CD14-positive monocyte (primary cell): Measurements from ENCODE around the gene C3orf70. TPM values are rescaled to one million over a fixed set of nuclear protein-coding genes. Genes with fewer than 3 reads are reported as not detected.

Experiments
- DNase-seq, 3 donors: peaks; one replicate each; pipeline ENCODE4 v3.0.0-alpha.2; 2011 to 2022
- H2AFZ ChIP-seq: 2 replicates; pipeline ENCODE4 v1.6.0; 2012; ENCODE audit warnings: mild to moderate bottlenecking, low read depth, low read length, inconsistent platforms; ENCODE audit not compliant: insufficient read depth, poor library complexity, severe bottlenecking
- H3K27ac ChIP-seq, 2 donors: 1 replicate in 1 of 2; 2 replicates in 1 of 2; pipeline ENCODE4 v1.5.1; 2012 to 2013; ENCODE audit warnings: low read length in 2 of 2, control low read depth in 1 of 2, inconsistent platforms in 1 of 2, low read depth in 1 of 2, mild to moderate bottlenecking in 1 of 2
- H3K27me3 ChIP-seq, 2 donors: one replicate each; pipeline versions ENCODE4 v1.6.0 to v1.6.1; 2011 to 2013; ENCODE audit warnings: low read length in 2 of 2; ENCODE audit not compliant: control insufficient read depth in 2 of 2, insufficient read depth in 2 of 2
- H3K36me3 ChIP-seq, 2 donors: replicated peaks in 1 of 2; 1 replicate in 1 of 2; 2 replicates in 1 of 2; pipeline versions ENCODE4 v1.5.1 to v1.6.1; 2012 to 2013; ENCODE audit warnings: low read length in 2 of 2, control low read depth in 1 of 2, inconsistent platforms in 1 of 2, mild to moderate bottlenecking in 1 of 2; ENCODE audit not compliant: insufficient read depth in 2 of 2, control insufficient read depth in 1 of 2
- H3K4me1 ChIP-seq, 2 donors: 1 replicate in 1 of 2; 2 replicates in 1 of 2; pipeline versions ENCODE4 v1.5.1 to v1.6.1; 2012 to 2013; ENCODE audit warnings: low read length in 2 of 2, control low read depth in 1 of 2, inconsistent platforms in 1 of 2, mild to moderate bottlenecking in 1 of 2, moderate library complexity in 1 of 2; ENCODE audit not compliant: insufficient read depth in 2 of 2, control insufficient read depth in 1 of 2
- H3K4me2 ChIP-seq: replicated peaks from 2 replicates; pipeline ENCODE3; 2012; ENCODE audit warnings: low read length, moderate library complexity, mild to moderate bottlenecking; ENCODE audit not compliant: poor library complexity, severe bottlenecking; ENCODE audit errors: extremely low read depth
- H3K4me3 ChIP-seq, 3 experiments: fragments of 200-600 bp in 1 of 3; sonication (generic) in 1 of 3; replicated peaks in 1 of 3; 1 replicate in 2 of 3; 2 replicates in 1 of 3; pipeline ENCODE4 v1.5.1; 2011 to 2013; ENCODE audit warnings: low read length in 3 of 3, mild to moderate bottlenecking in 3 of 3, control low read depth in 2 of 3, low read depth in 2 of 3, inconsistent platforms in 1 of 3, moderate library complexity in 1 of 3
- H3K79me2 ChIP-seq: 2 replicates; pipeline ENCODE4 v1.6.0; 2012; ENCODE audit warnings: mild to moderate bottlenecking, control low read depth, inconsistent platforms, low read length, moderate library complexity; ENCODE audit not compliant: insufficient read depth
- H3K9ac ChIP-seq: 2 replicates; pipeline ENCODE4 v1.6.0; 2017; ENCODE audit warnings: low read length, mild to moderate bottlenecking; ENCODE audit not compliant: insufficient read depth, poor library complexity, severe bottlenecking
- H3K9me3 ChIP-seq, 2 donors: replicated peaks in 1 of 2; 1 replicate in 1 of 2; 2 replicates in 1 of 2; pipeline versions ENCODE4 v1.5.1 to v1.6.1; 2012 to 2013; ENCODE audit warnings: low read length in 2 of 2, control low read depth in 1 of 2; ENCODE audit not compliant: control insufficient read depth in 1 of 2, insufficient read depth in 1 of 2
- H4K20me1 ChIP-seq: 2 replicates; pipeline ENCODE4 v1.6.0; 2012; ENCODE audit warnings: mild to moderate bottlenecking, low read length, control low read depth, moderate library complexity; ENCODE audit not compliant: insufficient read depth
- H3K27ac Mint-ChIP-seq, 7 donors: one replicate each; pipeline ENCODE4 v1.8.0; 2020; ENCODE audit warnings: mild to moderate bottlenecking in 7 of 7, mixed read lengths in 7 of 7, moderate library complexity in 6 of 7, inconsistent platforms in 2 of 7
- H3K27me3 Mint-ChIP-seq, 3 donors: one replicate each; pipeline ENCODE4 v1.8.0; 2021 to 2022; ENCODE audit warnings: low read depth in 3 of 3, mild to moderate bottlenecking in 3 of 3, mixed read lengths in 3 of 3, moderate library complexity in 3 of 3, inconsistent platforms in 1 of 3
- H3K36me3 Mint-ChIP-seq, 2 donors: one replicate each; pipeline ENCODE4 v1.8.0; 2020; ENCODE audit warnings: mixed read lengths in 2 of 2, inconsistent platforms in 1 of 2, mild to moderate bottlenecking in 1 of 2
- H3K4me1 Mint-ChIP-seq: one replicate; pipeline ENCODE4 v1.8.0; 2020; ENCODE audit warnings: mild to moderate bottlenecking, mixed read lengths
- H3K4me3 Mint-ChIP-seq, 2 donors: one replicate each; pipeline ENCODE4 v1.8.0; 2020; ENCODE audit warnings: mild to moderate bottlenecking in 2 of 2, mixed read lengths in 2 of 2, moderate library complexity in 1 of 2
- H3K9me3 Mint-ChIP-seq, 7 donors: one replicate each; pipeline ENCODE4 v1.8.0; 2020 to 2022; ENCODE audit warnings: mixed read lengths in 7 of 7, mild to moderate bottlenecking in 6 of 7, moderate library complexity in 6 of 7, inconsistent platforms in 2 of 7
- WGBS: methylation state at CpG from one replicate; pipeline ENCODE4 v1.1.5; 2013; ENCODE audit warnings: missing lambda C conversion rate; ENCODE audit not compliant: insufficient coverage; 5-methylcytosine and 5-hydroxymethylcytosine counted together
- intact Hi-C, 2 donors: fragments of 100-400 bp; cut with micrococcal nuclease; formaldehyde crosslinking; loops; one replicate each; pipeline versions ENCODE4 v1.15.0 to v1.15.1; 2023
- polyA plus RNA-seq, 3 donors: library from polyadenylated mRNA; depleted of rRNA in 1 of 3; unstranded in 2 of 3; stranded (reverse) in 1 of 3; fragments of 300-500 nt in 2 of 3; fragments of >200 nt in 1 of 3; fragmentation: Illumina TruSeq in 2 of 3; gene quantifications; 1 replicate in 2 of 3; 2 replicates in 1 of 3; pipeline ENCODE4 v1.2.3, GENCODE V29; 2012 to 2021
- TF ChIP-seq, protein P1 (sequence below): fragments of 200-600 bp; IDR thresholded peaks from one replicate; pipeline ENCODE4 v1.8.0; 2022; ENCODE audit warnings: antibody characterized with exemption, mild to moderate bottlenecking

Gene C3orf70
- polyA plus RNA-seq, 3 donors: 0.01 to 0.08 TPM; not detected in 1

DNA sequence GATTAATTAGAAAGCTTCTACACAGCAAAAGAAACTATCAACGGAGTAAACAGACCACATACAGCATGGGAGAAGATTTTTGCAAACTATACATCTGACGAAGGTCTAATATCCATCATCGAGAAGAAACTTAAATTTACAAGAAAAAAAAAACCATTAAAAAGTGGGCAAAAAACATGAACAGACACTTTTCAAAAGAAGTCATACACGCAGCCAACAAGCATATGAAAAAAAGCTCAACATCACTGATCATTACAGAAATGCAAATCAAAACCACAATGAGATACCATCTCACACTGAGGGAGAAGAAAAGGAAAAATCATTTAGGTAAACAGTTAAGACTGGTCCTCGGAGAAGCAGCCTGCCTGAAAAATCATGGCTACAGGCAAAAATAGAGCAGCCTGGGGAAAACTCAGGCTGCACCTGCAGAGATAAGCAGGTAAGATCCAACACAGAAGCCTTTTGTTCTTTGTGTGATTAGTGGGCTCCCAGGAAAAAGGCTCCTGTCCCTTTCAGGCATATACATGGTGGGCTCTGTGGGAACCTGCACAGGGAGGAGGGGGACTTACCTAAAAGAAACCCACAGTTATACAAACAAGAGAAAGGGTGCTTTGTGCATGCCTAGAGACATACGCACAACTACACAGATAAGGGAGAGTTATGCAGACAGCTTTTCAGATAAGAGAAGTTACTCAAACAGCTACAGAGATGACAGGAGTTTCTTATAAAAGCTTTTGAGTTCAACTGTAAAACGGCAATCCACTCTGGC, 49.3 kb downstream of the C3orf70 start:
- H3K9ac ChIP-seq: no peak overlapping the region
- H2AFZ ChIP-seq: no peak overlapping the region
- TF ChIP-seq, protein P1, sequence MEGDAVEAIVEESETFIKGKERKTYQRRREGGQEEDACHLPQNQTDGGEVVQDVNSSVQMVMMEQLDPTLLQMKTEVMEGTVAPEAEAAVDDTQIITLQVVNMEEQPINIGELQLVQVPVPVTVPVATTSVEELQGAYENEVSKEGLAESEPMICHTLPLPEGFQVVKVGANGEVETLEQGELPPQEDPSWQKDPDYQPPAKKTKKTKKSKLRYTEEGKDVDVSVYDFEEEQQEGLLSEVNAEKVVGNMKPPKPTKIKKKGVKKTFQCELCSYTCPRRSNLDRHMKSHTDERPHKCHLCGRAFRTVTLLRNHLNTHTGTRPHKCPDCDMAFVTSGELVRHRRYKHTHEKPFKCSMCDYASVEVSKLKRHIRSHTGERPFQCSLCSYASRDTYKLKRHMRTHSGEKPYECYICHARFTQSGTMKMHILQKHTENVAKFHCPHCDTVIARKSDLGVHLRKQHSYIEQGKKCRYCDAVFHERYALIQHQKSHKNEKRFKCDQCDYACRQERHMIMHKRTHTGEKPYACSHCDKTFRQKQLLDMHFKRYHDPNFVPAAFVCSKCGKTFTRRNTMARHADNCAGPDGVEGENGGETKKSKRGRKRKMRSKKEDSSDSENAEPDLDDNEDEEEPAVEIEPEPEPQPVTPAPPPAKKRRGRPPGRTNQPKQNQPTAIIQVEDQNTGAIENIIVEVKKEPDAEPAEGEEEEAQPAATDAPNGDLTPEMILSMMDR: no peak
- peaks cover 2 to 6% (median 4%) of the 10 kb centered on the region in 3 donors for H3K27me3 Mint-ChIP-seq
- peaks cover 0 to 13% of the 10 kb centered on the region in 2 donors for H3K9me3 ChIP-seq
- H3K79me2 ChIP-seq: no peaks in the 10 kb centered on the region
- no peaks in the 10 kb centered on the region for H3K27me3 ChIP-seq
- no peak overlapping the region for H3K4me3 ChIP-seq
- H3K4me1 ChIP-seq: no peaks in the 10 kb centered on the region
- H3K27ac ChIP-seq: no peak overlapping the region
- no peaks in the 10 kb centered on the region for H3K4me1 Mint-ChIP-seq
- H3K4me3 Mint-ChIP-seq: no peak overlapping the region
- no peaks in the 10 kb centered on the region for H3K36me3 ChIP-seq
- no peak for DNase-seq
- no peaks in the 10 kb centered on the region for H4K20me1 ChIP-seq
- intact Hi-C loops: no loop called here
- WGBS: 83% methylated on average over 1 of the region's 7 CpGs
- H3K4me2 ChIP-seq: no peak overlapping the region
- no peak overlapping the region for H3K27ac Mint-ChIP-seq
- H3K9me3 Mint-ChIP-seq: peaks cover 16 to 44% (median 27%) of the 10 kb centered on the region in 7 donors
- H3K36me3 Mint-ChIP-seq: no peaks in the 10 kb centered on the region

DNA sequence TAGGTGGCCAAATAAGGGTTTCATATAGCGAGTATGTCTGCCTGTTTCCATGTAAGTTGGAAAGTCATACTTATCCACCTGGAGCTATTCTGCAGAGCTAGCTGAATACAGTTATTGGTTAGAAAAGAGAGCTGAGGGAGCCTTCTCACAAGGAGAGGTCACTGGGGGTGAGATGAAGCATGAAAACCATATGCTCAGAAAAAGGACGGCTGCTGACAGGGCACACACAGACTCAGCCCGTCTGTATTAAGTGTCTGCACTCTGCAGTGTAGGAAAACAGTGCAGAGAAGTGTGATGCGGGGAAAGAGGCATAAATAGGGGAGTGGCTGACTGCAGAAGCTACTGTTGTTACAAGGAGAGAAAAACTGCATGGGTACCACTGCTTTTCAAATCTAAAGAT, 58.2 kb downstream of the C3orf70 start:
- 98% methylated on average over 3 of the region's 4 CpGs for WGBS
- no peaks in the 10 kb centered on the region for H3K4me1 Mint-ChIP-seq
- Histone ChIP-seq H3K79me2 (no peaks in the 10 kb centered on the region), H4K20me1 (no peaks in the 10 kb centered on the region), H3K36me3 (no peaks in the 10 kb centered on the region), H3K4me3 (no peak overlapping the region), H3K4me2 (no peak overlapping the region), H3K9ac (no peak overlapping the region), H2AFZ (no peak overlapping the region), H3K27me3 (no peaks in the 10 kb centered on the region), H3K4me1 (no peaks in the 10 kb centered on the region), H3K27ac (no peak overlapping the region), H3K9me3 (no peaks in the 10 kb centered on the region)
- TF ChIP-seq, protein P1: no peak
- no peak for DNase-seq
- H3K9me3 Mint-ChIP-seq: peaks cover 0 to 7% (median 2%) of the 10 kb centered on the region in 7 donors
- H3K27me3 Mint-ChIP-seq: peaks cover 5% of the 10 kb centered on the region in 3 donors
- H3K36me3 Mint-ChIP-seq: no peaks in the 10 kb centered on the region
- intact Hi-C loops: no loop called here
- H3K4me3 Mint-ChIP-seq: no peak overlapping the region
- H3K27ac Mint-ChIP-seq: no peak overlapping the region
